Omental fat pad (tissue), 4 donors: Measurements from ENCODE around the gene KRTAP9-6. TPM values are rescaled to one million over a fixed set of nuclear protein-coding genes. Genes with fewer than 3 reads are reported as not detected.
"Not testable (repeated sequence)": the region's sequence is repeated elsewhere in the genome, so short reads cannot be mapped to it uniquely, and the experiment has no call there.

Experiments used
- ATAC-seq: fragments of 150-250 bp; one replicate; pipeline ENCODE4 v1.9.1; 2016; ENCODE audit warnings: mild to moderate bottlenecking, moderate library complexity; ENCODE audit not compliant: low FRiP score
- DNase-seq: peaks from one replicate; pipeline ENCODE4 v3.0.0-alpha.2; 2019; ENCODE audit warnings: low spot score
- CTCF ChIP-seq, 3 donors: fragments of 450-650 bp; IDR thresholded peaks; one replicate each; pipeline ENCODE4 v1.5.1; 2016 to 2017; ENCODE audit warnings: antibody characterized with exemption in 3 of 3, mild to moderate bottlenecking in 3 of 3, moderate library complexity in 2 of 3
- total RNA-seq, 4 donors: library from RNA; depleted of rRNA; stranded (reverse); fragments of >200 nt; gene quantifications; one replicate each; pipeline ENCODE4 v1.1.0, GENCODE V29; 2016

KRTAP9-6 gene
- not detected for total RNA-seq

GRCh38 chr17:41265078-41265477 lies at the start of gene KRTAP9-6:
TSS of gene KRTAP9-6 (plus strand) at chr17:41265378. CDS start at chr17:41265378, 0 bp downstream.
- TF ChIP-seq CTCF (IDR thresholded peaks at IDR 0.05), result no peak
- DNase-seq (no peak), ATAC-seq (no peak)

- DNase-seq, result no peak
- no peak for ATAC-seq
- no peak for TF ChIP-seq CTCF (IDR thresholded peaks at IDR 0.05)
Observed at GRCh38 chr17:41215681-41216080, 49.5 kb upstream of the KRTAP9-6 start.

GRCh38 chr17:41223821-41224220 lies 41.4 kb upstream of the KRTAP9-6 start:
- DNase-seq, result no peak
- no peak for ATAC-seq
- no peak for TF ChIP-seq CTCF (IDR thresholded peaks at IDR 0.05)

GRCh38 chr17:41226051-41226450 lies 39.1 kb upstream of the KRTAP9-6 start:
- no peak for TF ChIP-seq CTCF (IDR thresholded peaks at IDR 0.05)
- no peak for ATAC-seq

GRCh38 chr17:41226598-41227095 lies 38.5 kb upstream of the KRTAP9-6 start, which contains the start of gene KRTAP9-2:
TSS of gene KRTAP9-2 (plus strand) at chr17:41226648. CDS start at chr17:41226655, 7 bp downstream.
- not testable (repeated sequence) for ATAC-seq, DNase-seq

More at GRCh38 chr17:41226051-41226450, 39.1 kb upstream of the KRTAP9-6 start:
- no peak for DNase-seq

- DNase-seq (no peak), ATAC-seq (no peak)
- TF ChIP-seq CTCF (IDR thresholded peaks at IDR 0.05), result no peak
Observed at GRCh38 chr17:41230094-41230493, 35.1 kb upstream of the KRTAP9-6 start.

- no peak for TF ChIP-seq CTCF (IDR thresholded peaks at IDR 0.05)
- no peak for ATAC-seq
- no peak for DNase-seq
Observed at GRCh38 chr17:41231731-41232130, 33.4 kb upstream of the KRTAP9-6 start.

- not testable (repeated sequence) for DNase-seq, ATAC-seq
Observed at GRCh38 chr17:41232399-41233105, 32.6 kb upstream of the KRTAP9-6 start, which contains the start of gene KRTAP9-3. TSS of gene KRTAP9-3 (plus strand) at chr17:41232449. CDS start at chr17:41232502, 53 bp downstream.

GRCh38 chr17:41237116-41237515 lies 28.1 kb upstream of the KRTAP9-6 start:
- DNase-seq, ATAC-seq: not testable (repeated sequence)

GRCh38 chr17:41237949-41238437 lies 27.2 kb upstream of the KRTAP9-6 start, which contains the start of gene KRTAP9-8:
TSS of gene KRTAP9-8 (plus strand) at chr17:41237999. CDS start at chr17:41238052, 53 bp downstream.
- not testable (repeated sequence) for DNase-seq, ATAC-seq

GRCh38 chr17:41246995-41247787 lies 18.0 kb upstream of the KRTAP9-6 start:
- ATAC-seq, DNase-seq: not testable (repeated sequence)
